GM12872 (cell line): ENCODE results near the gene GID4.

Experiments
- TF ChIP-seq, protein P1 (sequence below): IDR thresholded peaks from 3 replicates; pipeline ENCODE4 v1.5.1; 2011; ENCODE audit warnings: low read depth, mild to moderate bottlenecking, low read length, moderate library complexity; ENCODE audit not compliant: insufficient read depth

Gene GID4

DNA sequence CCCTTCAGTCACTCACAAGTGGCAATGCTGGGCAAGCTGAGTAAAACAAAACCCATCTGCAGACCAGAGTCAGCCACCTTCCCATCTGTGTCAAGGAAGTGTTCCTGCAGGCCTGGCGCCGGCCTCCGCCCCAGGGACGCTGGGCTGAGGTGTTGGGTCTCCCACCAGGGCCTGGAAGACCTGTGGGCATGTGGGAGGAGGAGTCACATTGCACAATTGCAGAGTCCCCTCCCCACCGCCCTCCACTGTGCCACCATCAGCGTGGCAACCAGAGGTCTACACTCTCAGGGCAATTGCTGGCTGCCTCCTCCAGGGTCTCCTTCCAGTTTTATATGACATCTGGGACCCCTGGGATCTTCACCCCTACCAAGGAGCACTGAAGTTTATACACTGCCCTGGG is 66.4 kb downstream of the GID4 start:
- TF ChIP-seq, protein P1, sequence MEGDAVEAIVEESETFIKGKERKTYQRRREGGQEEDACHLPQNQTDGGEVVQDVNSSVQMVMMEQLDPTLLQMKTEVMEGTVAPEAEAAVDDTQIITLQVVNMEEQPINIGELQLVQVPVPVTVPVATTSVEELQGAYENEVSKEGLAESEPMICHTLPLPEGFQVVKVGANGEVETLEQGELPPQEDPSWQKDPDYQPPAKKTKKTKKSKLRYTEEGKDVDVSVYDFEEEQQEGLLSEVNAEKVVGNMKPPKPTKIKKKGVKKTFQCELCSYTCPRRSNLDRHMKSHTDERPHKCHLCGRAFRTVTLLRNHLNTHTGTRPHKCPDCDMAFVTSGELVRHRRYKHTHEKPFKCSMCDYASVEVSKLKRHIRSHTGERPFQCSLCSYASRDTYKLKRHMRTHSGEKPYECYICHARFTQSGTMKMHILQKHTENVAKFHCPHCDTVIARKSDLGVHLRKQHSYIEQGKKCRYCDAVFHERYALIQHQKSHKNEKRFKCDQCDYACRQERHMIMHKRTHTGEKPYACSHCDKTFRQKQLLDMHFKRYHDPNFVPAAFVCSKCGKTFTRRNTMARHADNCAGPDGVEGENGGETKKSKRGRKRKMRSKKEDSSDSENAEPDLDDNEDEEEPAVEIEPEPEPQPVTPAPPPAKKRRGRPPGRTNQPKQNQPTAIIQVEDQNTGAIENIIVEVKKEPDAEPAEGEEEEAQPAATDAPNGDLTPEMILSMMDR: no peak

- TF ChIP-seq, protein P1: no peak
These were observed 67.0 kb downstream of the GID4 start for GRCh38 chr17:18106211-18106610.

- TF ChIP-seq, protein P1: no peak
These were observed 68.0 kb downstream of the GID4 start for GRCh38 chr17:18107061-18107790.

DNA sequence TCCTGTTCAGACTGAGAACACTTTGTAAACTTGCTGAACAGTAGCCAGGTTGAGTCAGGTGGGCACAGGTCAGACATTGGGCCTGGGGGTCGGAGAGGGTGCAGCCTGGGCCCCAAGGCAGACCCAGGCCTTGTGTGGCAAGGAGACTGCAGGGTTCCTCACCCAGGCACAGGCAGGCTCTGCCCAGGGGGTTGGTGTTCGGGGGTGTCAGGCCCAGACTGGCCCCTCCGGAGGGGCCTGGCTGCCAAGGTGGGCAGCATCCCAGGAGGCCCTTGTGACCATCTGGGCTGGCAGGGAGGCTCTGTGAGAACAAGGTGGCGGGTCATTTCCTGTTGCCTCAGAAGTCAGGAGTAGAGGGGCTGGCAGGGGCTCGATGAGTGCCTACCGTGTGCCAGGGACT is 68.8 kb downstream of the GID4 start:
- TF ChIP-seq, protein P1: no peak

DNA sequence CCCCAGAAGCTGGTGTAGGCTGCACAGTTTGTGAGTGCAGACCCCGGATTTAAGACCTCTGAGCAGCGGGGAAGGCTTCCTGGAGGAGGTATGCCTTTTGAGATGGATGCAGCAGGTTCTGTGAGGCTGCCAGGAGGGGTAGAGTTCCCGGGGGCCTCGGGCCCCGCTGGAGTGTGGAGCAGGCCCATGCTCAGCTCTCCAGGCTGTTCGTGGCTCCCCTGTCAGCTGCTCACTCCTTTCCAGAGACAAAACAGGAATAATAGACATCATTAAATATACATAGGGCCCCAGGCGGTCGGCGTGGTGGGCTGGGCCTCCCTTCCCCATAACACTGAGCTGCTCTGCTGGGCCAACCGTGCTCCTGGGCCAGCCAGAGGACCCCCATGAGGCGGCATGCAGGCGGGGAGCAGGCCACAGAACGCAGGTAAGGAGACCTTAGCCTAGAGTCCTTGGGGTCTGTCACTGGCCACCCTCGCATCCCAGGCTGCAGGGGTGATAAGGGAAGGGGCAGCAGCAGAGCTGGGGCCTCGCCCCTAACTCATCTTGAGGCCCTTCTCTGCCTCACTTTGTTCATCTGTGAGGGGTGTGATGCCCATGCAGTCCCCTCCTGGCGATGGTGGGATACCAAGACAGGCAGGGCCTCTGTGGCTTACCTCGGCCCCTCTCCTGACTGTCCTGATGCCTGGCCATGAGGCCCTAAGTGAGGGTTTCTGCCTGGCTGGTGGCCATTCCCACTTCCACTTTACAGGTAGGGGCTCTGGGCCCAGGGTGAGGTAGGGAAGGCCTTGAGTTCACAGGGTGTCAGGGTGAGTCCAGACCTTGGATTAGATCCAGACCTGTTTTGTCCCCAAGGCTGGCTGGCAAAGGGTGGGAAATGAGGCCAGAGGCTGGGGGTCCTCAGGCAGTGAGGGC is 69.4 kb downstream of the GID4 start, which contains the start of gene MYO15A:
MYO15A (plus strand) TSS at position 356 of the 912 bp plus-strand sequence. CDS start 10,045 bp downstream, outside the sequence.
- TF ChIP-seq, protein P1: no peak

- TF ChIP-seq, protein P1: no peak
These were observed 70.8 kb downstream of the GID4 start for GRCh38 chr17:18109935-18110485.

DNA sequence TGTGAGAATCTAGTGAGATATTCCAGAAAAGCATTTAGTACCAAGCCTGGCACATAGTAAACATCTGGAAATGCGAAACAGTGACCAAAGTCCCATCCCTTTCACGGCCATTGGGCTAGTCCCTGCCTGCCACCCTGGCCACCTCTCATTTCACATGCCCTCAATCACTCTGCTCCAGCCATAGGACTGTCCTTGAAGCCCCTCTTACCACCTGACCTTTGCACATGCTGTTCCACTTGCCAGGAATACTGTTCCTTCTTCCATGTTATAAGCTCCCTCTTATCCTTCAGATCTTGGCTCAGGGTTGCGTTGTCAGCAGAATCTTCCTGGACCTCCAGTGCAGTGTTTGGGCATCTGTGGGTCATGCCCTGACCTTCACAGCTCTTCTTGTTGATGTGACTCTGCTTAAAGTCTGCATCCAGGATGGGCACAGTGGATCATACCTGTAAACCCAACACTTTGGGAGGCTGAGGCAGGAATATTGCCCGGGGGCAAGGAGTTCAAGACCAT is 71.5 kb downstream of the GID4 start:
- TF ChIP-seq, protein P1: no peak
